HG03135 (cell line): Measurements from ENCODE around the gene HDAC4.

Experiments
- ATAC-seq: cut with Tn5 transposase; IDR thresholded peaks from one replicate; pipeline ENCODE4 v1.9.1; 2021; ENCODE audit warnings: mild to moderate bottlenecking, moderate library complexity; ENCODE audit not compliant: unreplicated experiment

The HDAC4 gene

DNA sequence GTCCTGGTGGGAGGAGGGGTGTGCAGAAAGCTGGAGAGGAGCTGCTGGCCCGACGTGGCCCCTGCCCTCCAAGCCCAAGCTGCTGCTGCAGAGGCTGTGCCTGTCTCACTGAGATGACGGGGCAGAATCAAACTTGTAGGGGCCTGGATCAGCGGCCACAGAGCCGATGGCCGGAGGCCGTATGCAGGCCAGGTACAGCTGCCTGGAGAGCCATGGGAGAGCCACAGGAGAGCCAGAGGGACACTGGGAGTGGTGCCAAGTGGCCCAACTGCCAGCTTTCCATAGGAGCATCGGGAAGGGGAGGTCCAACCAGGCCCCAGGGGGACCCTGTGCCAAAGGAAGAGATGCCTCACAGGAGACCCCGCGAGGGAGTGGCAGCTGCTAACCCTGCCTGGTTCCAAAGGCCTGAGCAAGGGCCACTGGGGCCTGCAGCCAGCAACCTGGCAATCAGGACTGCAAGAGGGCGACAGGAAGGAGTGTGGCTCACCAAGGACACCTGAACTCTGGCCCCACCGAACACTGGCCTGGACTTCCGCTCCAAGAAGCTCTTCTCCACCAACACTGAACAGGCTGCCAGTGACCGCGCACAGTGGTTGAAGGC lies 70.7 kb downstream of the HDAC4 start:
- no peak for ATAC-seq

DNA sequence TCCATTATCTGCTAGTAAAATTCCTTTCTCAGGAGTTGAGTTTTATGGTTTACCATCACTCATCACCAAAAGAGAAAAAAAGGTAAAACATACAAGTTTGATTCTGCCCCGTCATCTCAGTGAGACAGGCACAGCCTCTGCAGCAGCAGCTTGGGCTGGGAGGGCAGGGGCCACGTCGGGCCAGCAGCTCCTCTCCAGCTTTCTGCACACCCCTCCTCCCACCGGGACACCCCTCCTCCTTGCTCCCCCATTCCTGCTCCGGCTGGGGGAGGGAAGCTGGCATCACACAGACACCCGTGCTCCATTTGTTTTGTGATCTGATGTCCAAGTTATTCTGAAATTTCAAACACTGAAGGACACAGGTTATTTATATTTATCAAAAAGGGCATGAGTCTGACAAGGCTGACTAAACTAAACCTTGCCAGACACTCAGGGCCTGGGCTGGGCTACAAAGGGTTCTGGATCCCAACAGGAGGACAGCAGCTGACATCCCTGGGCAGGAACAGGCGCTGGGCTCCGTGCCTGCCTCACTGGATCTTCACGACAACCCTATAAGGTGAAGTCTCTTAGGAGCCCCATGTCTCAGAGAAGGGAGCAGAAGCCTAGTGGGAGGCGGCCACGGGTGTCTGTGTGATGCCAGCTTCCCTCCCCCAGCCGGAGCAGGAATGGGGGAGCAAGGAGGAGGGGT lies 71.4 kb downstream of the HDAC4 start:
- no peak for ATAC-seq

DNA sequence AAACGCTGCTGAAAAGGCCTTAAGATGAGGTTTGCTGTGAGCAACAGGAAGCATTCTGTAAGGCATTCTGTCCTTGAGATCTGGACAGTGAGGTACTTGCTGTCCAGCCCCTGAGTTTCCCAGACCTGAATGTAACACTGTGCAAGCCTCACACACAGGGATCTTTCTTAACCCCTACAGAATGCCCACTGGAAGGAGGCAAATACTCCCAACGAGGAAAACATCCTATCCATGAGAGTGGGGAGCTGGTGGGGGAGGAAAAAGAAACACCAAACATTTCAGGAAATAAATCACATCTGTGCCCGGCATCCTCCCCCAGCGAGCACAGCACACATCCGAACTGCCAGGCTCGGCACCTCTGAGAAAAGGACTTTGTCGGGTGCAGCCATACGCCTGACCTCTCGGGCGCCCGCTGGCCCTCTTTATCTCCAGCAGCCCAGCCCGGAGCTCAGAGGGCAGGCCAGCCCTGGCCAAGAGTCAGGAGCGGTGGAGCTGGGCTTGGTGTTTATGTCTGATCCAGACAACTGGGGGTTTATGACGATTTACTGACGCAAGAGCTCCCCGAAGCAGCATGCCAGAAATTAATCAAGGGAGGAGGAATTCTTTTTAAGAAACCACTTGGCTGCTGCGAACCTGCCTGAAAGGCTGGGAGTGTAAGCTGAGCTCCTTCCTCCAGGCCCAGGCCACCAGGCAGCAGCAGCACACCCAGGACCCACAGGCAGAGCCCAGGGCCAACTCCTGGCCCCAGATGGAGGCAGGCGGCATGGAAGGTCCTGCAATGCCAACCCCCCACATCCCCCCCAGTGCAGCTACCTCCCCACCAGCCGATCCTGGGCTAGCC lies 72.2 kb downstream of the HDAC4 start:
- ATAC-seq, result no peak

DNA sequence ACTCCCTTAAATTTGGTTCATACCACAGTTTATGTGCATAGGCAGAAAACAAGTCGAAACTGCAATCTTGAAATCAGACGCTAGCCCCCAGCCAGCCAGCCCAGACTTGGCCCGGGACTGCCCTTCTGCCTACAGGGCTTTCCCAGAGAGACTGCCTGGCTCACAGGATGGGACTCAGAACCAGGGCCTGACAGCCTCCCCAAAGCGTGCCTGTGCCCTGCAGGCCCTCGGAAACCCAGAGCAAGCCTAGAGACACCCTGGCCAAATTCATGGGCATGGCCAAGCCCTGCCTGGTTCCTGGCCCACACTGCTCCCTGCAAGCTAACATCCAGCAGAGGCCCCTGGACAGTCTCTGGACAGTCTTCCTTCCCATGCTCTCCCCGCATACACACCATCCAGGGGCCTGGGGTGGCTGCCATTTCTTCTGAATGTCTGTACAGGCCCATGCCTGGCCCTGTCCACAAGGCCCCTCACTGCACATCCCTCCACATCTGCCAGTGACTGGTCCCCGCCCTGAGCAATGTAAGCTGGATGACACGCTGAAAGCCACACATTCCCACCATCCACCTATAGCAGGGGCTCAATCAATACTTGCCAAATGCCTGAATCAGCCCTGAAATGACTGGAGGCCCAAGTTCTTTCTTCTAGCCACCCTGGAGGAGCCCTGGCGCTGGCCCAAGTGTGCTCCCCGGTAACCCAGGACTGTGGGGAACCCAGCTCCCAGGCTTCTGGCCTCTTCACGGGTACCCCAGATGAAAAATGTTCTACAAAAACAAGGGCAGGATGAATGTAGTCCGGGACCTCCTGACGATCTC lies 73.1 kb downstream of the HDAC4 start:
- ATAC-seq, result peak; percentile 43

DNA sequence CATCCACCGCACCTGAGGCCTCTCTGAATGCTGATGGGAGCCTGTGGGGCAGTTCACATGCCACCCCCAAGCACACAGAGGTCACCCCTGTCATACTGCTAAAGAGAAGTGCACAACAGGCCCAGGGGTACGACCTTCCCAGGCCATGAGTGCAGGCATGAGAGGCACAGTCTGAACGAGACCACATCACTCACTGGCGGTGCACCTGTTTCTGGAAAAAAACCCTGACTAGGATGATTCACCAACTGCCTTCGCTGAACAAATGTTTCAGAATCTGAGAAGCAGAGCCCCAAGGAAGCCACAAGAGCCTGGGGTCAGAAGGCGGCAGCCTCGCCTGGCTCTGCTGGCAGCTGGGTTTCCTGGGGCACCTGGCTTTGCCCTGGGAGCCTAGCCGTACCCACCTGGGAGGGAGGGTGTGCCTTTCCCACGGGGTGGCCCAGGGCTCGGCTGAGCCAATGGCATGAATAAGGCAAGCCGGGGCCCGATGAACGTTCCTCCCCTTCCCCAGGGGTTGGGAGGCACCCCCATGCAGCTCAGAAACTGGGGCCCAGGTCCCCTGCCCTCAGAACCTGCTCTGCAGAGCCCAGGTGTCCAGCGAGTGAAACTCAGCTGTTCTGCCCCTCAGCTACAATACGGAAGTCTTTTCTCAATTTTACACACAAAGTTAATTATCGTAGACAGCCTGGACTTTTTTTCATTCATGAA lies 73.8 kb downstream of the HDAC4 start:
- ATAC-seq, result peak; percentile 70

DNA sequence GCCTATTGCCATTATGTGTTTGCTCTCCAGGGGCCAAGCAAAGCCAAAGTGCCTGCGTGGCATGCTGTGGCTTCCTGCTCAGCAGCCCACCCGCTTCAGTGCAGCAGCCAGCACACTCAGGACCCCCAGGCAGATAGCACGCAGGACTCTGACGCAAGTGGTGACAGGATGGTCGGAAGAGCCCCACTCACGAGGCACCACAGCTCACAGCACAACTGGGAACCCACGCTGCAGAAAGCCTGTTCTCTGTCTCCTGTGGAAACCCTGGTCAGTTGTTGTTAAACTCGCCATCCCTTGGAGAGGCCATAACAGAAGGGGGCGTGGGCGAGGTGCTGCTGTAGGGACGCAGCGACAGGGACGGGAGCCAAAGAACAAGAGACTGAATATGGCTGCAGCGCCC lies 76.4 kb downstream of the HDAC4 start:
- ATAC-seq, result no peak

DNA sequence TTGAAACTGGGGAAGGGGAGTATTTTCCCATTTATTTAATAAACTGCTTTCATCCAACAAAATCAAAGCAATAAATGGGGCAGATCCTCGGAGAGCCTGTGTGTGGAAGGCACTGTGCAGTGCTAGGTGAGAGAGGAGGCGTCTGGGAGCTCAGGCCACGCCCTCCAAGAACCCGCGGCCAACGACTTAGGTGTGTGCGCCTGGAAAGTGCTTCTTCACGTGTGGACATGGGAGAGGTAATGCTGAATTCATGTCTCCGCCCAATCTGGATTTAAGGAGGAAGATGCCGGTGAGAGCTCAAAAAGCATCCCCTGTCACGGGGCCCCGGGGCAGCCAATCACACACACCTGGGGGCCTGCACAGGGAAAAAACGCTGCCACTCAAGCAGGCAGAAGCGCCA lies 77.4 kb downstream of the HDAC4 start:
- ATAC-seq, result no peak

DNA sequence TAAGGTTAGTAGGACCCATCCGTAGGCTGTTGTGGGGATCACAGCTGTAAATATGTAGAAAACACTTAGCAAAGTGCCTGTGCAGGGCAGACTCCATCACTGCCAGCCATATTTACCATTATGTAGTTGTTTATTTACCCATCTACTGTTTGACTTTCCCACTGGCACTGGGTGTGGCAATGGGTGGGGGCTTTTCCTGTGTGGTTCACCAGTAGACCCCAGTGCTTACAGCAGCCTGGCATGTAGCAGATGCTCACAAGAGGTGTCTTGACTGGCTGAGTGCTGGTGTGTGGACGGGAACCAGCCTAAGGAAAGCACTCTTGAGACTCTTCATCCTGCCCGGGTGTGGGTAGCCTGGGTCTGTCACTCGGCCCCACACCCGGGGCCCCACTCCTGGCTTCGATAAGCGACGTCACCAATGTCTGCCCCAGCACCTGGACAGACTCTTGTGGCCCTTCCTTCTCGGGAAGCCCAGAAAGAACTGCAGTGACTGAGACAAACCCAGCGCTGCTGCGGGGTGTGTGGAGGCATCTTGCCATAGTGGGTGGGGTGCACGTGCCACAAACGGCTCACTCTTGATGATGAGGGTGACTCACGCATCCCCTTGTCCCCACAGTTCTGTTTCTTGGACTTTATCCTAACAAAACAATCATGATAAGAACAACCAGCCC lies 78.3 kb downstream of the HDAC4 start:
- no peak for ATAC-seq

DNA sequence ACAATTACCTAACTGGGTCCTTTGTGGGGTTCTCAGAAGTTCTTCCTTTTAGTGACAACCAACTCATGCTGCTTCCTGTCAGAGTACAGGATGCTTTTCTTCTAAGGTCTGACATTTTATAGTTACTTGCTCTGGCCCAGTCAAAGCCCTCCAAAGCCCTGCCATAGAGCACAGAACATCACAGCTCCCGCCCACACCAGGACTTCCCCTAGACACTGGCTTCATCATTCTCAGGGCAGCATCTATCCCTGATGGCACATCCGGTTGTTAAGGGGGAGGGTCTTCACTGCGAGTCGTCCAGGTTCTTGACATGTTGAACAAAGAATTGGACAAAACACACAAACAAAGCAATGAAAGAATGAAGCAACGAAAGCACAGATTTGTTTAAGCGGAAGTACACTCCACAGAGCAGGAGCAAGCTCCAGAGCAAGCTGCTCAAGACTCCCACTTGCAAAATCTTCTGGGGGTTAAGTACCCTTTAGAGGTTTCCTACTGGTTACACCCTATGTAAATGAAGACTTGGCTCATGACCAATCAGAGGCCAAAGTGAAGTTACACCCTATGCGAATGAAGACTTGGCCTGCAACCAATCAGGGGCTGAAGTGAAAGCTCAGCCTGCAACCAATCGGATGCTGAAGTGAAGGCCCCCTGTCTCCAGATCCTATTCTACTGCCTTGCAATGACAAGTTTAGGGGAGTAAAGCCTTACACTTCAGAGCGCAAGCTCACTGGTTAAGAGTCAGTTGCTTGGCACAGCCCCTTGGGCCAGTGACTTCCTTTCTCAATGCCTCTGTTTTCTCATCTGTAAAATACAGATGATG lies 79.0 kb downstream of the HDAC4 start:
- ATAC-seq, result no peak

DNA sequence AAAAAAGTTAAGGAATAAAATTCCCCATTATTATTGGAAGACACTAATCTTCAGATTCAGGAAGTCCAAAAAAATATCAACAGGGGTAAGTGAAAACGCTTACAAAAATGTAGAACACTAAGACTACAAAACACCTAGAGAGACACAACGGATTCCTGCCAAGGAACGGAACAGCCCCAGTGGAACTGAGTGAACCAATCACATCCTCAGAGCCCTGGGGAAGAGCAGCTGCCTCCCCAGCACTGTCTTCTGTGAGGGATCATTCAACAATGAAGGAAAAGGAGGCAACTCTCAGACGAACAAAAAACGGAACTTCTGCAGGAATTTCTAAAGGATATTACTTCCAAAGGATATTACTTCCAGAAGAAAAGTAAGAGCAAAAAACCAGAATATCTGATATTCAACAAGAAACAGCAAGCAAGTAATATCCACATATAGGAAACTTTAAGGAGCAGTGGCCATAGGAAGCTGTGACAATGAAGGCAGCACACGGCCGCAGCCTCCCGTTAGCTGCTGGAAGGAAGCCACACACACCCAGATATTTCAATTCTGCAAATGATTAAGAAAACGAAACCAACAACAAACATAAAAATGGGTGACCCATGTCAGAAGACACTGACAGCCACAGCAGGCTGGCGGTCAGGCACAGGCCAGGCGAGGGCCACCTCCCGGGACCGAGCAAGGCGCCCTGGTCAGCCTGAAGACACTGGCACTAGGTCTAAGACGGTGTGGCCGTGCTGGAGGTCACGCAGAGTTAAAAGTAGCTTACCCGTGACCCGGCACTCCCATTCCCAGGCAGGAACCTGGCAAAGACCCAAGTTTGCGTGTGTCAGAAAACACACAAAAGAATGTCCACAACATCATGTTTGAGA lies 81.8 kb downstream of the HDAC4 start:
- no peak for ATAC-seq

DNA sequence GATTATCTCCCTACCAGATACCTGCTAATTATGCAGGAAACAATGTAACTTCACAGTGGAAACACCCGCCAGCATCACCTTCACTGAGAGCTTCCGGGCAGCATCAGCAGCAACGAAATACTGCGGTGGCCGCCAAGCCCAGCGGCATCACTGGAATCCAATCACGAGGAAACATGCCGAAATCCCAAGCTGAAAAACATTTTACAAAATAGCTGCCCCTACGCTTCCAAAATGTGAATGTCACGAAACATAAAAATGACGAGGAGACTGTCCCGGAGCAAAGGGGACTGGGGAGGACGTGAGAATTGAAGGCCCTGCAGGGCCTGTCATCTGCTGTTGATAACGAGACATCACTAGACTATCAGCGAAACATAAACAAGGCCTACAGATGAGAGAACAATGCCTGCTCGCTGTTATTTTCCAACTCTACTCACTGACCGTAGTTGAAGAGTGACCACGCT lies 82.6 kb downstream of the HDAC4 start:
- no peak for ATAC-seq

DNA sequence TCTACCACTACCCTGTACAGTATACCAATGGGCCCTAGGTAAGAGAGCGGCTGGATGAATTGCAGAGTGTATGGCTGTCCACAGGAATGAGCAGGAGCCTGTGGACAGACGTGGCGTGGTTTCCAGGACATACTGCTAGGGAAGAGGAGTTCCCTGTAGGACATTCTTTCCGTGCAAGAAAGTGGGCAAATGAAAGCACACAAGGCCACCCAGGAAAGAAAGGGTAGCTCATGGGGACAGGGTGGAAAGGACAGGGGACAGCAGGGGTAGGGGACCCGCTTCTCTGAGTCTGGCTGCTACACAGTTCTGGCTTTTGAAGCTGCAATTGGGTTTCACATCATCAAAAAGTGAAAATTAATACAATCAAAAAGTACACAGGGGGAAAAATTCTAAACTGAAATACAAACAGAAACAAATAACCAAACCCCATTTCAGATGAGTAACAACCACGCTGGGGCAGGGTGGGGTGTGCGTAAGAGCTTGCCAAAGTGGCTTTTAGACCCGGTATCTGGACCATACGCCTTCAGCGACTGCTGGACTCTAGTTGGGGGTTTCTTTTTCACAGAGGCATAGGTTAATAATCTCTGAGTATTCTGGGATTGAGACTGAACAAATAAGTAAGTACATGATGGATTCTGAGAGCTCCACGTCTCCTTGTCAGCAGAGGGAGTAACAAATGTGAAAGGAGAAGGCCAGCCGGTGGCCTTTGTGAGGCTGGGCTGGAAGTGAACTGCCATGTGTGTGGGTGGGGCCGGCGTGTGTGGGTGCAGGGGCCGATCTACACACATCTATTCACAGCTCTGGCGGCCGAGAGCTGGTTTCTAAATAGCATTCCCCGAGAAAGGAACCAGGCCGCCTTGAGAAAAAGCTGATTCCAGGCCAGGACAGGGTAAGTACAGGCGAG lies 84.0 kb downstream of the HDAC4 start:
- ATAC-seq, result no peak

DNA sequence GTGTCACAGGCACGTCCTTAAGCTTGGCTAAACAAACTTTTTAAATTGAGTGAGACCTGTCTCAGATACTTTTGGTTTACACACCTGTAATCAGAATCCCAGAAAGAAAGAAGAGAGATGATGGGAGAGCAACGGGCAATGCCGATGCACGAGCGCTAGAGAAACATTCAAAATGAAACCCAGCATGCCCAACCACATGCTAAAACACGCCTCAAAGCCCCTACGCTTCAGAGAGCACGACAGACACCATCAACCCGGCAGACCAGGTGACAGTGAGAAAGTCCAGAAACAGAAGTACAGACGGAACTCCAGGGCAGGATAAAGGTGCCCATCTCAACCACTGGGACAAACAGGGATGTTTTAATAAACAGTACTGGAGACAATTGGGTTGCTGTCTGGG lies 85.5 kb downstream of the HDAC4 start:
- ATAC-seq, result no peak

DNA sequence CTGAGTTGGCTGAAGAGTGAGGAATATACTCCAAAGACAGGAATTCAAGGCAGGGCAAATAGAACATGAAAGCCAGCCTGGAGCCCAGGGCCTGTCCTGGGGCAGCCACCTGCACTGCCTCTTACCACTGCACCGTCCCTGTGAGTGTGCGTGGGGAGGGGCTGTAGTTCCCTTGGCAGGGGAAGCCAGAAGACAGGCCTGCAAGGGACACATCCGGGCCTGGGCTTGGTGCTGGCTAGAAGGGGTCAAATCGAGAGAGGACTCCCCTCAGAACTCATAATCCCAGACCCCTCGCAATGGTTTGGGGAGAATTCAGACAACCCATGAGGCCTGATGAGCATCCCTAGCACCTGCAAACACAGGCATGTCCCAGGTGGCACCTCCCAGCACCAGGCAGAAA lies 87.0 kb downstream of the HDAC4 start:
- no peak for ATAC-seq

DNA sequence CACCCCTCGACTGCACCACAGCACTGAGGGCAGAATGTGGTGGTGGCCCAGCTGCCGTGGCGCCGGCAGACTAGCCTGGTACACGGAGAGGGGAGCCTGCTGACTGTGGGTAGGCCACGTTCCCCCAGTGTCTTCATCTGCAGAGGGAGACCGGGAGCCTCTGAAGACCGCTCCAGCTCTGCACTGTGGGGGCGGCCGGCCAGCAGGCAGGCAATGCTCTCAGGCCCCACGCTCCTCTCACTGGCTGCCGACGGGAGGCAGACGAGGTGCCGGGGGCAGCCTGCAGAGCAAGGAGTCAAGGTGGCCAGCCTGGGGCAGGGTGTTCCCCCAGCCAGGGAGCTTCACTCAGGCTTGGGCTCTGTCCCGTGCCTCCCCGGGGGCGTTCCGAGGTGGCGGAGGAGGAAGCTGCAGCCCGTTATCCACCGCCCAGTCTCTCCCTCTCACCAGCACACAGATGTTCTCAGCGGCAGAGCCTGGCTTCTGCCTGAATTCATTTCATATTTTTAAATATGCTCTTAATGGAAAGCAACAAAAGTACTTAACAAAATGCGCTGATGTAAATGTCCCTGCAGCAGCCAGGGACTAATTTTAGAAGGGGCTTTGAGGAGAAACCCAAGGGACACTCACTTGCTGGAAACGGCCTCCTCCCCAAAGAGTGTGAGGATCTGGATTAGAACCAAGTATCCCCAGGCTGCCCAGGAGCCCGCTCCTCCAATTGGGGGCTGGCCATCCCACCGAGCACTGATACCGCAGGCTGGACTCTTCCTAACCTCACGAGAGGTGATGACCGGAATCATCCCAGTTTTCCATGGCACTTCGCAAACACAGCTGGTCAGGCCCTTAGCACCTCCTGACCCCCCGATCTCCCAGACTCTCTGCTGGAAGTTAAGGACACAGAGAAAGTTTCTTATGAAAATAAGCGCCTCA lies 87.8 kb downstream of the HDAC4 start:
- no peak for ATAC-seq

DNA sequence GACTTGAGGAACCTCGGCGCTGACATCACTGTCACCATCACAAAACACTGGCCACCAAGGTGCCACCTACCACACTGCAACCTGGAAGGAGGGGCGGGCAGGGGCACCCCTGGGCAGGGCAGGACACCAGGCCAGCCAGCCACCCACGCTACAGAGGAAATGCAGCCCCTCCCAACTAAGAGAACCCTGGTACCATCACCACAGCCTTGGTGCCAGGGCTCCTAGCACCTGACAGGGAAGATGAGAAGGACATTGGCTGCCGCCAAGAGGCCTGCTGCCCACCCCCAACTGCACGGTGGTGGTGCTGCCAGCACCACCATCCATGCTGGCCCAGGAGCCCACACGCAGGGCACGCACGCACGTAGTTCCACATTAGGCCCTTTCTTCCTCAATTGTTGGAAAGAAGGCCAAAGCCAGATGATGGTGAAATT lies 88.7 kb downstream of the HDAC4 start:
- ATAC-seq, result no peak
